Measurements from ENCODE around the gene TRIM45. TPM values are rescaled to one million over a fixed set of nuclear protein-coding genes. Genes with fewer than 3 reads are reported as not detected.
A peak's percentile ranks its signal among the peaks of the same experiment; 100 is the strongest.
"Not testable (repeated sequence)": the region's sequence is repeated elsewhere in the genome, so short reads cannot be mapped to it uniquely, and the experiment has no call there.

TRIM45 gene, protein sequence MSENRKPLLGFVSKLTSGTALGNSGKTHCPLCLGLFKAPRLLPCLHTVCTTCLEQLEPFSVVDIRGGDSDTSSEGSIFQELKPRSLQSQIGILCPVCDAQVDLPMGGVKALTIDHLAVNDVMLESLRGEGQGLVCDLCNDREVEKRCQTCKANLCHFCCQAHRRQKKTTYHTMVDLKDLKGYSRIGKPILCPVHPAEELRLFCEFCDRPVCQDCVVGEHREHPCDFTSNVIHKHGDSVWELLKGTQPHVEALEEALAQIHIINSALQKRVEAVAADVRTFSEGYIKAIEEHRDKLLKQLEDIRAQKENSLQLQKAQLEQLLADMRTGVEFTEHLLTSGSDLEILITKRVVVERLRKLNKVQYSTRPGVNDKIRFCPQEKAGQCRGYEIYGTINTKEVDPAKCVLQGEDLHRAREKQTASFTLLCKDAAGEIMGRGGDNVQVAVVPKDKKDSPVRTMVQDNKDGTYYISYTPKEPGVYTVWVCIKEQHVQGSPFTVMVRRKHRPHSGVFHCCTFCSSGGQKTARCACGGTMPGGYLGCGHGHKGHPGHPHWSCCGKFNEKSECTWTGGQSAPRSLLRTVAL
- polyA plus RNA-seq (2013, experiment 1 of 4) = 47.3 TPM
- 33.6 TPM for polyA plus RNA-seq (2013, experiment 2 of 4)
- 35.4 TPM for polyA plus RNA-seq (2013, experiment 3 of 4)
- polyA plus RNA-seq (2013, experiment 4 of 4) = 40.0 TPM

DNA sequence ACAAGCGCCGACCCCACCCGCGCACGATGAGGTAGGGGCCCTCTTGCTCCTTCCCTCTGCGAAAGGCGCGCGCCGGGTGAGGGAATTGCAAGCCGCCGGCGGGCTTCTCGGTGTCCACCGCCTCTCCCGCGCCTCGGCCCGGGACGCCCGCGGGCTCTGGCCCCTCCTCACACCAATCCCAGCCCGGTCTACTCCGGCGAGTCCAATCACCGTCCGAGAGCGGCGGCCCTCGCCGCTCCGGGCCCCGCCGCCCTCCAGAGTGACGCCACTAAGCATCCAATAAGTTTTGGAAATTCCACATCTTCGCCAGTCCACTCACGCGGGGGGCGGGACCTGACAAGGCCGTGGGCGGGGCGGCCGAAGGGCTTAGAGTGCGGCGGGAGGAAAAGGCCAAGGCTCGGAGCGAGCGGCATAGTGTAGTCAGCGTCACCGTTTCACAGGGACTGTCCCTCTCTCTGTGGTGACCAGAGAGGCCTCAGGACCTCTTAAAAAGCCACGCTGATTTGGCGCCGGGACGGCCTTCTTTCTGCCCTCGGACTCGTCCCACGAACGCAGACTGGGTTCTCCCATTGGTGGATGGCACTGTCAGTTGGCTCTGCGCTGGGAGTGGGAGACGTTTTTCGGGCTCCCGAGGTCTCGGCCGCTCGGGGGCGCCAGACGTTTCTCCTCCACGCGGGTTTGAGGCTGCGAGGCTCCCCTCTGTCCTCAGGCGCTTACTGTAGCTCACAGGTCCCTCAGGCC lies at the start of gene TRIM45:
TSS of gene TRIM45 (minus strand) at position 161 of the 741 bp plus-strand sequence. CDS start 548 bp downstream, outside the sequence.
- peaks cover 14% of the 10 kb centered on the region for H3K36me3 ChIP-seq (ENCODE audit: control insufficient read depth, insufficient read depth, low read length)
- H3K27me3 ChIP-seq (ENCODE audit: control insufficient read depth, insufficient read depth, low read length, poor library complexity, severe bottlenecking) = no peaks in the 10 kb centered on the region
- 0% methylated on average over 71 of the region's 71 CpGs for WGBS, 2 experiments
- peak within 1 kb of the TSS; percentile 91 for H3K27ac ChIP-seq (ENCODE audit: insufficient read depth, low read depth, low read length, poor library complexity, severe bottlenecking)
- H3K4me3 ChIP-seq (ENCODE audit: insufficient read depth, low read depth, low read length) = peak within 1 kb of the TSS; percentile 37
- no peaks in the 10 kb centered on the region for H3K9me3 ChIP-seq (ENCODE audit: control insufficient read depth, low read length)
- H3K4me1 ChIP-seq (ENCODE audit: control insufficient read depth, insufficient read depth, low read length) = peaks cover 14% of the 10 kb centered on the region

DNA sequence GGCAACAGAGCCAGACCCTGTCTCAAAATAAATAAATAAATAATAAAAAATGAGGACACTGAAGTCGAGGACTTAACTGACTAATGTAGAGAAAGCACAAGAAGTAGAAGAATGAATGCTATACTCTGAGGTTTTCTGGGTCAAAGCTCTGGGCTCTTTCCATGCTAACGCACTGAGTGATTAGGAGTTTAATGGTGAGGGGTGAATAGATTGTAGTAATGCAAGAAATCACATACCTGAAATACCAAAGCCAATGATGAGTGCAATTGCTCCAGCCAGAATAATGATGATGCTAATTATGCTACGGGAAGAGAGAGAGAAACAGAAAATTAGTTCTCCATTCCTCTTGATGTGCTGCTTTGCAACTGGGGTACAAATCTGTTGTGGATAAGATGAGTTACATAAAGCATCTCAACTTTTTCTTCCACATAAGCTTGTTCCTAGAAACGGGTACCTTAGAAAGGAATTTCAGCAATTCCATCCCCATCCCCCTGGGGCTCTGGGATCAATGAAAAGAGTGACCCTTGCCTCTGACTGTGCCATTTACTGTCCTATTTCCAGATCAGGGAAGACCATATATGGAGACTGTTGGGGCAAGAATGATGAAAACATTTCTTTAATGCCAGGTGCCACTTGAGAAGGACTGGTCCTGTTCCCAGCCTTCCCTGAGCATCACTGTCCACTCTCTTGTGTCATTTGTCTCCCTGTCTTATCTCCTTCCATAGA lies 48.5 kb upstream of the TRIM45 start:
- peaks cover 13% of the 10 kb centered on the region for H3K4me1 ChIP-seq (ENCODE audit: control insufficient read depth, insufficient read depth, low read length)
- H3K27ac ChIP-seq (ENCODE audit: insufficient read depth, low read depth, low read length, poor library complexity, severe bottlenecking) = peak overlapping the region; percentile 18
- WGBS, 2 experiments = 67 to 69% methylated on average over 4 of the region's 4 CpGs

GRCh38 chr1:117167402-117167801 lies 45.9 kb upstream of the TRIM45 start:
- Histone ChIP-seq H3K4me1 (ENCODE audit: control insufficient read depth, insufficient read depth, low read length) (peaks cover 19% of the 10 kb centered on the region), H3K27ac (ENCODE audit: insufficient read depth, low read depth, low read length, poor library complexity, severe bottlenecking) (no peak overlapping the region), H3K9me3 (ENCODE audit: control insufficient read depth, low read length) (no peaks in the 10 kb centered on the region), H3K27me3 (ENCODE audit: control insufficient read depth, insufficient read depth, low read length, poor library complexity, severe bottlenecking) (no peaks in the 10 kb centered on the region), H3K36me3 (ENCODE audit: control insufficient read depth, insufficient read depth, low read length) (no peaks in the 10 kb centered on the region), H3K4me3 (ENCODE audit: insufficient read depth, low read depth, low read length) (no peak overlapping the region)

More for the DNA sequence above, 48.5 kb upstream of the TRIM45 start:
- Histone ChIP-seq H3K27me3 (ENCODE audit: control insufficient read depth, insufficient read depth, low read length, poor library complexity, severe bottlenecking) (no peaks in the 10 kb centered on the region), H3K9me3 (ENCODE audit: control insufficient read depth, low read length) (no peaks in the 10 kb centered on the region), H3K4me3 (ENCODE audit: insufficient read depth, low read depth, low read length) (no peak overlapping the region), H3K36me3 (ENCODE audit: control insufficient read depth, insufficient read depth, low read length) (no peaks in the 10 kb centered on the region)

DNA sequence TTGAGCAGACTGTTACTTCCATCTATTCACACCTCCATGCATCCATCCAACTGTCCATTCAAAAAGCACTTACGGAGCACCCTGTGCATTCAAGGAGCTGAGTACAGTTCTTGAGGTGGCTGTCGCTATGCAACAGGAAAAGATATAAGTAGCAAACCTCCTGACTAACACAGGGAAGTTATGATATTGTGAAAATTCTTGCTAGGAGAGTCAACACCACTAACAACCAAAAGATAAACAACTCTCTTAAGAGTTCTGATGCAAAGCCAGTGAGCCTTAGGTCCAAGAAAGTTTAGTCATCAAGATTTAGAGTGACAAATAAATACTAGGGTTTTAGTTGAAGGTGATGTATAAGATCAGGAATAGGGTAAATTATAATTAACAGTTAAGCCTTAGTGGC lies 44.5 kb upstream of the TRIM45 start:
- Histone ChIP-seq H3K27ac (ENCODE audit: insufficient read depth, low read depth, low read length, poor library complexity, severe bottlenecking) (no peak overlapping the region), H3K36me3 (ENCODE audit: control insufficient read depth, insufficient read depth, low read length) (no peaks in the 10 kb centered on the region), H3K9me3 (ENCODE audit: control insufficient read depth, low read length) (no peaks in the 10 kb centered on the region), H3K4me3 (ENCODE audit: insufficient read depth, low read depth, low read length) (no peak overlapping the region), H3K4me1 (ENCODE audit: control insufficient read depth, insufficient read depth, low read length) (peaks cover 18% of the 10 kb centered on the region), H3K27me3 (ENCODE audit: control insufficient read depth, insufficient read depth, low read length, poor library complexity, severe bottlenecking) (no peaks in the 10 kb centered on the region)
- WGBS, 2 experiments = 87 to 100% methylated on average over 1 to 2 of the region's 2 CpGs

DNA sequence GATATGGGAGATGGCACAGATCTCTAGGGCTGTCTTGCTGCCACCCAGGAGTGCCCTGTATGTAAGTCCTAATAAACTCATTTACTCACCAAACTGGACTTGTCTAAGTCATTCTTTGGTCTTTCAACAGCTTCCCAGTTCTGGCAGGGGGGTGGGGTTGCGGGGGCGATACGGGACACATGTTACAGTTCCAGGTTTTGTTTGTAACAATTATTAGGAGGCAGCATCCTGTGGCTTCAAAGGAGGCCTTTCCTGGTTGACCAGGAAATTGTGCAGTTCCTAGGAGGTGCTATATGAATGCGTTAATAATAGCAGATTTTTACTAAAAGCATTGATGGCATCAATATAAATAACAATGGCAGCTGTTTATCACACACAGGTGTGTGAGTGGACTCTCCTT lies 42.7 kb upstream of the TRIM45 start:
- Histone ChIP-seq H3K4me3 (ENCODE audit: insufficient read depth, low read depth, low read length) (no peak overlapping the region), H3K27ac (ENCODE audit: insufficient read depth, low read depth, low read length, poor library complexity, severe bottlenecking) (no peak overlapping the region), H3K4me1 (ENCODE audit: control insufficient read depth, insufficient read depth, low read length) (peaks cover 14% of the 10 kb centered on the region), H3K9me3 (ENCODE audit: control insufficient read depth, low read length) (no peaks in the 10 kb centered on the region), H3K27me3 (ENCODE audit: control insufficient read depth, insufficient read depth, low read length, poor library complexity, severe bottlenecking) (no peaks in the 10 kb centered on the region), H3K36me3 (ENCODE audit: control insufficient read depth, insufficient read depth, low read length) (no peaks in the 10 kb centered on the region)
- 93 to 98% methylated on average over 3 to 4 of the region's 4 CpGs for WGBS, 2 experiments

DNA sequence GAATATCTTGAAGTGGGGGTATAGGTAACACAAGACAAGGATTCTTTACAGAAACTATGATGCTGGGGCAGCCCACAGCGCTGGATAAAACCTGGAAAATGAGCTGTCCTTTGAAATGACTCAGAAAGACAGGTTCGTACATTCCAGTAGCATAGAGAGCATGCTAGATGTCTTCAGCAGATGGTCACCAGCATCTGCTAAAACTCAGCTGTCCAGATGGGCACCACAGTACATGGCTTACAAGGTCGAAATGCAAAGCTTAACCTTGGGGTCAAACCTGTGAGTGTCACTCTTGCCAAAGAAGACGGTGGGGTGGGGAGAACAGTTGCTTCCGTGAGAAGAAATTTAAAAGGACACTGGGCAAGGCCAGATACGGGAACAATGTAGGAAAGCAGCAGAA lies 41.3 kb upstream of the TRIM45 start:
- WGBS, 2 experiments = 90 to 91% methylated on average over 6 of the region's 6 CpGs
- H3K27ac ChIP-seq (ENCODE audit: insufficient read depth, low read depth, low read length, poor library complexity, severe bottlenecking) = no peak overlapping the region

DNA sequence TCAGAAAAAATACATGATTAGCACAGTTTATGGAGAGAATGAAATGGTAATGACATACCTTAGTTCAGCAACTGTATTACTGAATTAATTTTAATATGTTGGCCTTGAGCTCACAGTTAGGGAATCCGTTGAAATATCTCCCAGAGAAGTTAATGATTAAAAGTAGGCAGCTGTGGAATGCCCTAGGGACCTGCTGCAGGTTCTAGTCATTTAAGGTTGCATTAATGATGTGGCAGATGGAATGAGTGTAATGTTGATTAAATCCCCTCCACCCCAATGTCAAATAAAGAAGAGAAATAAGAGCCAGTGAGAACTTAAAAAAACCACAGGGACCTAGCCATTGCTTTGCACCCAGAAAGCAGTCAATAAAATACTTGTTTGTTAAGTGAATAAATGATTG lies 40.3 kb upstream of the TRIM45 start:
- peaks cover 14% of the 10 kb centered on the region for H3K4me1 ChIP-seq (ENCODE audit: control insufficient read depth, insufficient read depth, low read length)
- no peak overlapping the region for H3K27ac ChIP-seq (ENCODE audit: insufficient read depth, low read depth, low read length, poor library complexity, severe bottlenecking)
- no peak overlapping the region for H3K4me3 ChIP-seq (ENCODE audit: insufficient read depth, low read depth, low read length)
- no peaks in the 10 kb centered on the region for H3K36me3 ChIP-seq (ENCODE audit: control insufficient read depth, insufficient read depth, low read length)
- WGBS, 2 experiments = 92 to 93% methylated on average over 1 of the region's 1 CpG
- H3K27me3 ChIP-seq (ENCODE audit: control insufficient read depth, insufficient read depth, low read length, poor library complexity, severe bottlenecking) = no peaks in the 10 kb centered on the region
- no peaks in the 10 kb centered on the region for H3K9me3 ChIP-seq (ENCODE audit: control insufficient read depth, low read length)

More for the DNA sequence above, 41.3 kb upstream of the TRIM45 start:
- Histone ChIP-seq H3K9me3 (ENCODE audit: control insufficient read depth, low read length) (no peaks in the 10 kb centered on the region), H3K4me3 (ENCODE audit: insufficient read depth, low read depth, low read length) (no peak overlapping the region), H3K4me1 (ENCODE audit: control insufficient read depth, insufficient read depth, low read length) (peaks cover 14% of the 10 kb centered on the region), H3K27me3 (ENCODE audit: control insufficient read depth, insufficient read depth, low read length, poor library complexity, severe bottlenecking) (no peaks in the 10 kb centered on the region), H3K36me3 (ENCODE audit: control insufficient read depth, insufficient read depth, low read length) (no peaks in the 10 kb centered on the region)

- not testable (repeated sequence) for H3K27me3 ChIP-seq (ENCODE audit: control insufficient read depth, insufficient read depth, low read length, poor library complexity, severe bottlenecking); H3K36me3 ChIP-seq (ENCODE audit: control insufficient read depth, insufficient read depth, low read length); H3K4me3 ChIP-seq (ENCODE audit: insufficient read depth, low read depth, low read length); H3K27ac ChIP-seq (ENCODE audit: insufficient read depth, low read depth, low read length, poor library complexity, severe bottlenecking); H3K9me3 ChIP-seq (ENCODE audit: control insufficient read depth, low read length)
- H3K4me1 ChIP-seq (ENCODE audit: control insufficient read depth, insufficient read depth, low read length) = peaks cover 18% of the 10 kb centered on the region
- 88 to 95% methylated on average over 5 of the region's 5 CpGs for WGBS, 2 experiments
These were observed 29.8 kb upstream of the TRIM45 start for GRCh38 chr1:117151305-117151704.

- peaks cover 21% of the 10 kb centered on the region for H3K4me1 ChIP-seq (ENCODE audit: control insufficient read depth, insufficient read depth, low read length)
- no peaks in the 10 kb centered on the region for H3K9me3 ChIP-seq (ENCODE audit: control insufficient read depth, low read length)
- 83 to 100% methylated on average over 1 of the region's 2 CpGs for WGBS, 2 experiments
These were observed 28.8 kb upstream of the TRIM45 start for GRCh38 chr1:117150316-117150715.

More at GRCh38 chr1:117150316-117150715, 28.8 kb upstream of the TRIM45 start:
- H3K36me3 ChIP-seq (ENCODE audit: control insufficient read depth, insufficient read depth, low read length) = no peaks in the 10 kb centered on the region
- H3K27ac ChIP-seq (ENCODE audit: insufficient read depth, low read depth, low read length, poor library complexity, severe bottlenecking) = no peak overlapping the region
- H3K4me3 ChIP-seq (ENCODE audit: insufficient read depth, low read depth, low read length) = no peak overlapping the region
- H3K27me3 ChIP-seq (ENCODE audit: control insufficient read depth, insufficient read depth, low read length, poor library complexity, severe bottlenecking) = no peaks in the 10 kb centered on the region

All from ectodermal cell (in vitro differentiated cells).